NCI-H1092 treated with DMSO at 0.1 percent for 48 hours (cell line): ENCODE results near the gene CNIH2.
"Not testable (repeated sequence)": the region's sequence is repeated elsewhere in the genome, so short reads cannot be mapped to it uniquely, and the experiment has no call there.

Source experiments
- DNase-seq: peaks from one replicate; lab custom pipeline; 2025; lab: John Stamatoyannopoulos, UW

CNIH2 gene

DNA sequence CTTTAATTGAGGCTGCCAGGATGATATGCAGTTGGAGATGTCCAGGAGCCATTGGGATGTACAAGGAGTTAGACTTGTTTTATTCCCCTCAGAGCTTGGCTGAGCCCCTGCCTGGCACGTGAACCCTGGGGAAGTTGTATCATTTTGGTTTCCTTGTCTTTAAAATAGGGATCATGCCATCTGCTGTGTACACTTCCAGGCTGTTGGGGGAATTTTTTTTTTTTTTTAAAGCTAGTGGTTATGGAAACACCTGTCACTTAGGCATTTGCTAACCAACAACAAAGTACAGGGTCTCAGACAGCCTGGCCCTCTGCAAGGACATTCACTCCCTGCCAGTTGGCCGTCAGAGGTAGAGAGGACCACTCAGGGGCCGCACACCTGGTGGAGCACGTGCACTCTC, 18.0 kb upstream of the CNIH2 start:
- DNase-seq, result no peak

DNA sequence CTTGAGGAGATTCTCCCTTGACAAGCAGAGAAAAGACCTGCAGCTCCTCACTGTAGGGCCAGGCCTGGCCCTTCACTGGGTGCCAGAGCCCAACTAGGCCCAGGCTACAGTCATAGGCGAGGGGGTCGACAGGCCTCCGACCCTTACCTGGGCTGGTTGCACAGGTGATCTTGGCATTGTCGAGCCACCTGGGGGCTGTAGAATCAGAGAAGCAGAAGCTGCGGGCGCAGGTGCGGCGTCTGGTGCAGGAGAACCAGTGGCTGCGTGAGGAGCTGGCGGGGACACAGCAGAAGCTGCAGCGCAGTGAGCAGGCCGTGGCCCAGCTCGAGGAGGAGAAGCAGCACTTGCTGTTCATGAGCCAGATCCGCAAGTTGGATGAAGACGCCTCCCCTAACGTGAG, 16.4 kb upstream of the CNIH2 start:
- no peak for DNase-seq

DNA sequence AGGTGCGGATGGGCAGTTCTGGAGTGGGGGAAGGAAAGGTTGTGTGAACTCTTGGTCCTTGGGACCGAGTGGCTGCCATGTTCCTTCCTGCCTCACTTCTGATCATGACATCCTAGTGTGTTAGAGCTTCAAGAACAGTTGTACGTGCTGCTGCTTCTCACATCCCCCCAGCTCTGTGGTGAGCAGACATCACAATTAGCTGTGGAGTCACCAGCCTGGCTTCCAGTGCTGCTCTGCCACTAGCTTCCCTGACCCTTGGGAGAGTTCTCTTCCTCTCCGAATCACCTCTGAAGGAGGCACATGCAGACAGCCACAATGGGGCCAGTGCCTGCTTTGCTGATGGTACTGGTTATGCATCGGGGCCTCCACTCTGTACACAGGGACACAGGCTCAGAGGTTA, 15.8 kb upstream of the CNIH2 start:
- no peak for DNase-seq

DNA sequence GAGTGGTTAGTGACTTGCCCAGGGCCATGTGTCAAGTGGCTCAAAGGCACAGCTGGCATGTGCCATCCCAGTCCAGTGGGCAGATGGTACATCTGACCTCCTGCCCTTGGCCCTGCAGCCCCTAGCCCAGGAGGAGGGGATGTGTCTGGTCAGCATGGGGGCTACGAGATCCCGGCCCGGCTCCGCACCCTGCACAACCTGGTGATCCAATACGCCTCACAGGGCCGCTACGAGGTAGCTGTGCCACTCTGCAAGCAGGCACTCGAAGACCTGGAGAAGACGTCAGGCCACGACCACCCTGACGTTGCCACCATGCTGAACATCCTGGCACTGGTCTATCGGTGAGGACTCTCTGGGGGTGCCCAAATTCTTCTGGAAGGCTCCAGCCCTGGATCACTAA, 15.3 kb upstream of the CNIH2 start:
- DNase-seq, result no peak

DNA sequence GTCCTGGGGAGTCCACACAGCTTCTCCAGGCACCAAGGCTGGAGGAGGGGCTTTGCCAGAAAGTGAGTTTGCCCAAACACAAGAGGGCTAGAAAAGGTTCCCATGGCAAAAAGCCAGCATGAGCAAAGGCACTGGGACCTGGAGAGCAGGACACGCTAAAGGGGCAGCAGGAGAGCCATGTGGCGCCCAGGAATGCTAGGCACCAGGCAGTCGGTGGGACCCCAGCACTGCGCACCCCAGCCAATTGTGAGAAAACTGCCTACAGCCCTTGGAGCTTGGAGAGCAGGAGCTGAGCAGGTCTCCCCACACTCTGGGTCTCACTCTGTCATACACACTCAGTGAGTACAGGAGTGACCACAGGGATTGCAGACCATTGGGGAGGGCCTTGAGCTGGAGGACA, 14.7 kb upstream of the CNIH2 start:
- DNase-seq, result no peak

DNA sequence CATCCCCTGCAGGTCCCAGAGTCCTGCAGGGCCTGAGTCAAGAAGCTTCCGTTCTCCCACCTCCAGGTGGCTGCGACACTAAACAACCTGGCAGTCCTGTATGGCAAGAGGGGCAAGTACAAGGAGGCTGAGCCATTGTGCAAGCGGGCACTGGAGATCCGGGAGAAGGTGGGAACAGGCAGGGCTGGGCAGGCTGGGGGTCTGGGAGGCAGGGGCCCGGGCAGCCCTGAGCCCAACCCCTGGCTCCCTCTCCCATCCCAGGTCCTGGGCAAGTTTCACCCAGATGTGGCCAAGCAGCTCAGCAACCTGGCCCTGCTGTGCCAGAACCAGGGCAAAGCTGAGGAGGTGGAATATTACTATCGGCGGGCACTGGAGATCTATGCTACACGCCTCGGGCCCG, 14.2 kb upstream of the CNIH2 start:
- no peak for DNase-seq

DNA sequence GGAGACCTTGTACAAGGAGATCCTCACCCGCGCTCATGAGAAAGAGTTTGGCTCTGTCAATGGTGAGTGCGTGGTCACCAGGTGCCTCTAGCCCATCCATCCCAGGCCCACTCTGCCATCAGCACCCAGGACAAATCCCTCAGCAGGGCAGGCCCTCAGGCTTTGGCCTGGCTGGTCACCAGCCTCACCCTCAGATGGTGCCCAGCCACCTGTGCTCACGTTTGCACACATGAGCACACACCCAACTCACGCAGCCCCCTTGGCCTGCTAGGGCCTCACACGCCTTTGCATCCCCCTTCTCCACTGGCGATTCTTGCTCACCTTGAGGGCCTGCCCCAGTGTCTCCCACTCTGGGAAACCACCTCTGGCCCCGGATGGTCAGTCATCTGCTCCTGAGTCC, 13.6 kb upstream of the CNIH2 start:
- DNase-seq, result no peak

DNA sequence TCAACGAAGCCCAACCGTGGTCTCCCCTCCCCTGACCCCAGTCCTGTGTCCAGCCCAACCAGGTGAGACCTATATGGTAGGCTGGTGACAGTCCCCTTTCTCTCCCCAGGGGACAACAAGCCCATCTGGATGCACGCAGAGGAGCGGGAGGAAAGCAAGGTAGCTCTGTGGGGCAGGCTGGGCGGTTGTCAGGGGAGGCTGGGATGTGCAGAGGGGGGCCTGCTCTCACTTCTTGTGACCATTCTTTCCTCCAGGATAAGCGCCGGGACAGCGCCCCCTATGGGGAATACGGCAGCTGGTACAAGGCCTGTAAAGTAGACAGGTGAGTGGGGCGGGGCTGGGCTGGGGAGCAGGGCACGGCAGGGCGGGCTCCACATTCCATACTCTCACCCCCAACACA, 13.1 kb upstream of the CNIH2 start:
- DNase-seq, result no peak

DNA sequence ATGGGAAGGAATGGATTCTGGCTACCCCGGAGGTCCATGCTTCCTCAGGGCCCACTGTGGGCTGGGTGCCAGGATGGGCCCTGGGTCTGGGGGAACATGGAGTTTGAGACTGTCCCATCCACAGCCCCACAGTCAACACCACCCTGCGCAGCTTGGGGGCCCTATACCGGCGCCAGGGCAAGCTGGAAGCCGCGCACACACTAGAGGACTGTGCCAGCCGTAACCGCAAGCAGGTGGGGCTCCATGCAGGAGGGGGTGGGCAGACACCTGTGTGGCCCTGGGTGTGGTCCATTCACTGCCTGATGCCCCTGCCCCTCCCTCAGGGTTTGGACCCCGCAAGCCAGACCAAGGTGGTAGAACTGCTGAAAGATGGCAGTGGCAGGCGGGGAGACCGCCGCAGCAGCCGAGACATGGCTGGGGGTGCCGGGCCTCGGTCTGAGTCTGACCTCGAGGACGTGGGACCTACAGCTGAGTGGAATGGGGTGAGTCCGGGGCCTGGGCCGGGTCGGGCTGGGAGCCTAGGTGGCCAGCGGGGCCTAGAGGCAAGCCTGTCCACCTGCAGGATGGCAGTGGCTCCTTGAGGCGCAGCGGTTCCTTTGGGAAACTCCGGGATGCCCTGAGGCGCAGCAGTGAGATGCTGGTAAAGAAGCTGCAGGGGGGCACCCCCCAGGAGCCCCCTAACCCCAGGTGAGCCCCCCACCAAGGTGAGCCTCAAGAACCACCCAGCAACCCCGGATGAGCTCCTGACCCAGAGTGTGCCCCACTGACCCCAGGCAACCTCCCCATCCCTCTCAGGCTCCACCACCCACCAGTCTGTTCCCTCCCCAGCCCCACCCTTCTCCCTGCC, 12.2 kb upstream of the CNIH2 start:
- DNase-seq, result no peak

DNA sequence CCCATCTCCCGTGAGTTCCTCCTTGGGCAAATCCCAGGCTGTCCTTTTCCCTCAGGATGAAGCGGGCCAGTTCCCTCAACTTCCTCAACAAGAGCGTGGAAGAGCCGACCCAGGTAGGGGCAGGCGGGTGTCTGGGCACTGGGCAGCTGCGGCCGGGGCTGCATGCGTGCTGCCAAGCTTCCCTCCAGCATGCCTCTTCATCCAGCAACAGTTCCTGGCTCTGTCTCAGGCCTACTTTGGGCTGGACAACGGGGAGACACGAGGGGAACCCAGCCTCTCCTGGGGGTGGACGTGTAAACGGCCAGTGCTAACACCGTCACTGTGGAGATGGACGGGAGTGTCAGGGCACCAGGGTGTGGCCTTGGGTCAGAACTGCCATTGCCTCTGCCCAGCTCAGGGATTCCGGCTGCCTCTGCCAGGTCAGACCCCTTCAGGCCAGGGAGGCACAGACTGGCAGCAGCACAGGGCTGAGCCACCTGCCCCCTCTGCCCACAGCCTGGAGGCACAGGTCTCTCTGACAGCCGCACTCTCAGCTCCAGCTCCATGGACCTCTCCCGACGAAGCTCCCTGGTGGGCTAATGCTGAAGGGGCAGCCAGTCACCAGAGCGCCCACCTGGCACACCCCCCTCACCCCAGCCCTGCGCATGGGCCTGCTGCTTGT, 11.5 kb upstream of the CNIH2 start:
- DNase-seq, result no peak

DNA sequence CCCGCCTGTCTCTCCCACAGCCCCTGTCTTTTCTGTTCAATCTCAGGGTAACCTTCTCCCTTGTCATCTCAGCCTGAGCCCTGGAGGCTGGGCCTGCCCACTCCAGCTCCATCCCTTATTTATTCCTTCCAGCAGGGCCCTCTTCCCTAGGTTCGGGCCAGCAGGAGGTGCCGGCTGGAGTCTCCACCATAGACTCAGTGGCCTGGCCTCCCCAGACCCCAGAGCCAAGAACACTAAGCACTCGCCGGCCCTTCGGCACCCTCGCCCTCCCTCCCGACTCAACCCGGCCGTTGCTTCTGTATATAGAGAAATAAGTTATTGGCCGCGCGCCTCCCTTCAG, 11.0 kb upstream of the CNIH2 start:
- no peak for DNase-seq

DNA sequence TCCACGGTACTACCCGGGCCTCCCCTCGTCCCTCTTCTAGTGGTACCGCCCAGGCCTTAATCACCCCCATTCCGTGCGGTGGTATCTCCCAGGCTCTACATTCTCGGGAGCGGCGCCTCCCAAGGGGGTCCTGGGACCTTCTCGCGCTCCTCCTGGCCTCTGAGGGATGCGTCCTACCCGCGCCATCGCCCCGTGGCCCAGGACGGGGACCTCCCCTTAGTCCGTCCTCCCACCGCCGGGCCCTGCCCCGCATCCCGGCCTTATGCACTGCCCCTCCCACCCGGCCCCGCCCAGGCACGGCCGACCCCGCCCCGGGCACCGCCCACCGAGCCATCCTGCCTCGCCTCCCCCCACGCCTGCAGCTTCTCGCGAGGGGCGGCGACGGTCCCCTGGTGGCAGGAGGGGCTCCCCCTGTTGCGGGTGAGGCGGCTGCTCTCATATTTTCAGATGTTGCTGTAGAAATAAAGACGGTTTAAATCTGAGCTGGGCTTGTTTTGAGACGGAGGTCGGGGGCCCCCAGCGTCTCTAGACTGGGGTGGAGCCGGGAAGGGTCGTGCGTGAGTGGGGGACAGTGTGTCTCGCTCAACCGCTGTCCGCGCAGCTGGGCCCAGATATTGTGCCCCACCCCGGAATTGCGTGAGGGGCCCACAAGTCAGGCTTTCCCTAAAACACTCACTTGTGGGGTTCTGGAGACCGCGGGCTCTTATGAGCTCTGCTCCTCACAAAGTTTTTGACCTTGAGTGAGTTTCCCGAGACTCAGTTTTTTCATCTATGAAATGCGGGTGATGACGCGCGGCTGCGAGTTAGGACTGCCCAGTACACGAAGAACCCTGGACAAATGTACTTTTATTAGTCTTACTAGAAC, 10.4 kb upstream of the CNIH2 start:
- peak; percentile 85 for DNase-seq

DNA sequence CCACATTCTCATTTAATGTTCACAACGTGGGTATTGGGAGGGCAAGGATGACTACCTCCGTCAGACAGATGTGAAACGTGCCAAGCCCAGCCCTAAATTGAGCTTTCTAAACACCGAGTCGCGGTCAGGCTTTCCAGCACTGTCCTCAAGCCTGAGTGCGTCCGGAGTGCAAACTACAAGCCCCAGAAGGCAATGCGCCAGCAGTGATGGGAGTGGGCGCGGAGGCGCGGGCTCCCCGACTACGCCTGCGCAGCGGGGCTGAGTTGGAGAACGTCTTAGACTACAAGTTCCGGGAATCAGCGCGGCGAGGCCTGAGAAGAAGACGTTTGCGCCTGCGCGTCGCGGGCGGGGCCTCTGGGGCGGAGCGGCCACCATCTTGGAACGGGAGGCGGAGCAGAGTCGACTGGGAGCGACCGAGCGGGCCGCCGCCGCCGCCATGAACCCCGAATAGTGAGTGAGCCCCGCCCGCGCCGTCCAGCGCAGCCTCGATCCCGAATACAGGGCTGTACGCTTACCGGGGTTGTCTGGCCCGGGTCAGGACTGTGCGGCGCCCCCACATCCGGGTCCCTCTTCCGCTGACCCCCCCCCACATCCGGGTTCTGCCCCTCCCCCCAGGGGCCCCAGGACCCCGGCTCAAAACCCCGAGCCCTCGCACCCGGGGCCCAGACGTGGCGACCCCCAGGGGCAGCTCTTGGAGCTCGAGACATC, 9.6 kb upstream of the CNIH2 start, which contains the start of gene RAB1B:
RAB1B (plus strand) TSS at position 396 of the 708 bp plus-strand sequence; CDS start at position 437, 41 bp downstream.
- peak; percentile 100 for DNase-seq

DNA sequence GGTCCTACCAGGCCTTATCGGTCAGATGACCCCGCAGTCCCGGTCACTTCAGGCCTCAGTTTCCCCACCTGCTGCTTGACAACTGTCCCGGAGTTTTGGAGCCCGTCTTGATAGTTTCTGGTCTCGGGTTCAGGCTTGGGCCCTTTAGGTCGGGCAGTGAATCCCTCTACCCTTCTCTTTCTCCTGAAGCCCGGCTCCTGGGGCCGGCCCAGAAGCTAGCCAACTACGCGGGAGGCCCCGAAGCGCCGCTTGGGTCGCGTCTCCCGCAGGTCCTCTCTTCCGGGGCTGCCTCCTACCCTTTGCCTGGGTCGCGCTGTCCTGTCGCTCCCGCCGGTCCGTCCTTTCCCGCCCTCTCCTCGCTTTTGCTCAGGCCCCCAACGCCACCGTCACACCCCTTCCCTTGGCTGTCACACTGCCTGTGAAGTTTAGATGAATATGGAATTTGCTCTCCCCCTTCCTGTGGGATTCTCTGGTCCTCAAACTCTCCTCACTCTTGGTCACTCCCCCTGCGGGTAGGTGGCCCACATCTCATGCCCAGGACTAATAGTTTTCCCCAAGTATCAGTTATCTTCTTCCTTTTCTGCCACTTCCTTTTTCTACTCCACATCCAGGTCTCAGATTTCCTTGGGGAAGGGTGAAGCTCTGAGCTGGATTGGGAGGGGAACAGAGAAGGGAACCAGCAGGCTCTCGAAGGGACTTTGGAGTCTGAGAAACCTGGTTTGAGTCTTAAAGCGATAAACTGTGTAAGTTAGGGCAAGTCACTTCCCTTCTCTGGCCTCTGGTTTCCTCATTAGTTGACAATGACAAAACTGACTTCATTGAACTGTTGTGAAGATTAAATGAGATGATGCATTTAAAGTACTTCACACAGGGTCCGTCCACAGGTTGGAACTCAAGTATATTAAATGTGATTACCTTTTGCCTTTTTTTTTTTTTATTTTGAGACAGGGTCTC, 8.7 kb upstream of the CNIH2 start:
- peak; percentile 47 for DNase-seq

DNA sequence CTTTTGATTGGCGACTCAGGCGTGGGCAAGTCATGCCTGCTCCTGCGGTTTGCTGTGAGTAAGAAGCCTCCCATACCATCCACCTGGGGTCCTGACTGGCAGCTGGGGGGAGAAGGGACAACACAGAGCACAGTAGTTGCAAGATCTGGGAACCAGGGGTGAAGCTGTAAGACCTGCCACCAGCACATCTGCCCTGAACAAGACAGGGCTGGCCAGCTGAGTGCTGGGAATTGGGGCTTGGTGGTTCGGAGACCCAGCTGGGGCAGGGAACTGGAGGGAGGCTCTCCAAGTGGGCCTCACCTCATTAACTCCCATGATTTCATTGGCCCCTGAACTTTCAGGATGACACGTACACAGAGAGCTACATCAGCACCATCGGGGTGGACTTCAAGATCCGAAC, 6.2 kb upstream of the CNIH2 start:
- DNase-seq, result no peak

DNA sequence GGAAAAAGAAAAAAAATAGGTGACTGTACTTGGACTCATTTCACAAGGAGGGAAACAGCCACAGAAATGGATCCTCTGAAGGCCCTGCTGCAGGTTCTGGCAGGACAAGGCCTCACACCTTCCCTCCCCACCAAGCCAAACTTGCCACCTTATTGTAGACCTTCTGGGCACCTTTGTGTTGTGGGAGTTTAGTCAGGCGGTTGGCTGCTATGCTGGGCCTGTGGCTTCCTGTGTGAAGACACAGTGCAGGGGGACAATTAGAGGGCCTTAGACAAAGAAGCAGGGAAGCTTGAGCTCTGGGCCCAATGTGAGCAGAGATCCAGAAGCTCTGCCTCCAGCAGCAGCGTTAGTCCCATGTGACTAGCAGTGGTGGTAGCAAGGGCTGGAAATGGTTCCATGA, 5.4 kb upstream of the CNIH2 start:
- no peak for DNase-seq

DNA sequence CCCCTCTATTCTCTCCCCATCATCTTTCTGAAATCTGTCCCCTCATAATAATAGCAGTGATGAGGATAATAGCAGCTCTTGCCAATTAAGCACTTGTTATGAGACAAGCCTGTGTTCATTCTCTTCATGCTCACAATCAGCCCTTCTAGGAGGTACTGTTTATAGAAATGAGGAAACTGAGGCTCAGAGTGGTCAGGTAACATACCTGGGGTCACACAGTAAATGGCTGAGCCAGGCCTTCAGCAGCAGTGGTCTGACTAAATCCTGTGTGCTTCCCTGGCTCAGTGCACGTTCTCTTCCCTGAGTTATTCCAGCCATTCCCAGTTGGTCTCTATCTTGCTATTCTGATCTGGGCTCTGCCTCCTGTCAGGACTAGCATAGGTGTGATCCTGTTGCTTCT, 3.8 kb upstream of the CNIH2 start:
- no peak for DNase-seq

DNA sequence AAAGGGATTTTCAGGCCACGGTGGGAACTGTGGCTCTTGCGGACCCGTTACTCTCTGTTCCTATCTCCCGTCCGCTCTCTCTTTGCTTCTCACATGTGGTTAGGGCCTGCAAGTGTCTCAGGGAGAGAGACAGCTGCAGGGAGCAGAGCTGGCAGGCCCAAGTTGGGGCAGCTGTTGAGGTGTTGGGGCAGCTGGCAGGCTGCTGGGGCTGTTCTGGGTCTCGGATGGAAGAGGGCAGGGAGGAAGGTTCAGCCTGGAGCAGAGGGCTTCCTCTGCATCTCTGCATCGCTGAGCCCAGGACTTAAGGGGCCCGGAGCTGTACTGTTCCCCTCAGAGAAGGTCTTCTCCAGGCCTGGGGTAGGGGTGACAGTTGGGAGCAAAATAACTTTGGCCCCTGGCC, 2.6 kb upstream of the CNIH2 start:
- DNase-seq, result no peak

DNA sequence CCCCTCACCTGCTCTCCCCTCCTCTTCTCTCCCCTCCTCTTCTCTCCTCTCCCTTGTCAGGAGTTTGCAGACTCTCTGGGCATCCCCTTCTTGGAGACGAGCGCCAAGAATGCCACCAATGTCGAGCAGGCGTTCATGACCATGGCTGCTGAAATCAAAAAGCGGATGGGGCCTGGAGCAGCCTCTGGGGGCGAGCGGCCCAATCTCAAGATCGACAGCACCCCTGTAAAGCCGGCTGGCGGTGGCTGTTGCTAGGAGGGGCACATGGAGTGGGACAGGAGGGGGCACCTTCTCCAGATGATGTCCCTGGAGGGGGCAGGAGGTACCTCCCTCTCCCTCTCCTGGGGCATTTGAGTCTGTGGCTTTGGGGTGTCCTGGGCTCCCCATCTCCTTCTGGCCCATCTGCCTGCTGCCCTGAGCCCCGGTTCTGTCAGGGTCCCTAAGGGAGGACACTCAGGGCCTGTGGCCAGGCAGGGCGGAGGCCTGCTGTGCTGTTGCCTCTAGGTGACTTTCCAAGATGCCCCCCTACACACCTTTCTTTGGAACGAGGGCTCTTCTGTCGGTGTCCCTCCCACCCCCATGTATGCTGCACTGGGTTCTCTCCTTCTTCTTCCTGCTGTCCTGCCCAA, 1.9 kb upstream of the CNIH2 start:
- no peak for DNase-seq

DNA sequence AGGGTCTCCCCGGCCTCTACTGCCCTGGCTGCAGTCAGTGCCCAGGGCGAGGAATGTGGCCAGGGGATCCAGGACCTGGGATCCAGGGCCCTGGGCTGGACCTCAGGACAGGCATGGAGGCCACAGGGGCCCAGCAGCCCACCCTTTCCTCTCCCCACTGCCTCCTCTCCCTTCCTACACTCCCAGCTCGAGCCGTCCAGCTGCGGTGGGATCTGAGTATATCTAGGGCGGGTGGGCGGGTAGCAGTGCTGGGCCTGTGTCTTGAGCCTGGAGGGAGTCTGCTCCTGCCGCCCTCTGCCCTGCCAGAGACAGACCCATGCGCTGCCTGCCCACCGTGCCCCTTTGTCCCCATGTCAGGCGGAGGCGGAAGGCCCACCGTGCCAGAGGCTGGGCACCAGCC, 1.4 kb upstream of the CNIH2 start:
- not testable (repeated sequence) for DNase-seq

DNA sequence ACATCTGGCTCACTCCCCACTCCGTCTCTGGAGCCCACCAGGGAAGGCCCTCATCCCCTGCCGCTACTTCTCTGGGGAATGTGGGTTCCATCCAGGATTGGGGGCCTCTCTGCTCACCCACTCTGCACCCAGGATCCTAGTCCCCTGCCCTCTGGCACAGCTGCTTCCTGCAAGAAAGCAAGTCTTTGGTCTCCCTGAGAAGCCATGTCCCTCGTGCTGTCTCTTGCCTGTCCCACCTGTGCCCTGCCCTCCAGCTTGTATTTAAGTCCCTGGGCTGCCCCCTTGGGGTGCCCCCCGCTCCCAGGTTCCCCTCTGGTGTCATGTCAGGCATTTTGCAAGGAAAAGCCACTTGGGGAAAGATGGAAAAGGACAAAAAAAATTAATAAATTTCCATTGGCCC, 911 bp upstream of the CNIH2 start:
- not testable (repeated sequence) for DNase-seq
